NT2/D1 (cell line): Measurements from ENCODE around the gene CEBPG.

ENCODE experiments used
- SUZ12 ChIP-seq: IDR thresholded peaks from 2 replicates; pipeline ENCODE4 v1.6.1; 2011; ENCODE audit not compliant: insufficient read length, insufficient read depth; ENCODE audit errors: extremely low read depth
- ZNF274 ChIP-seq: IDR thresholded peaks from 2 replicates; pipeline ENCODE4 v1.6.1; 2011; ENCODE audit warnings: mild to moderate bottlenecking, low read depth, low read length

DNA sequence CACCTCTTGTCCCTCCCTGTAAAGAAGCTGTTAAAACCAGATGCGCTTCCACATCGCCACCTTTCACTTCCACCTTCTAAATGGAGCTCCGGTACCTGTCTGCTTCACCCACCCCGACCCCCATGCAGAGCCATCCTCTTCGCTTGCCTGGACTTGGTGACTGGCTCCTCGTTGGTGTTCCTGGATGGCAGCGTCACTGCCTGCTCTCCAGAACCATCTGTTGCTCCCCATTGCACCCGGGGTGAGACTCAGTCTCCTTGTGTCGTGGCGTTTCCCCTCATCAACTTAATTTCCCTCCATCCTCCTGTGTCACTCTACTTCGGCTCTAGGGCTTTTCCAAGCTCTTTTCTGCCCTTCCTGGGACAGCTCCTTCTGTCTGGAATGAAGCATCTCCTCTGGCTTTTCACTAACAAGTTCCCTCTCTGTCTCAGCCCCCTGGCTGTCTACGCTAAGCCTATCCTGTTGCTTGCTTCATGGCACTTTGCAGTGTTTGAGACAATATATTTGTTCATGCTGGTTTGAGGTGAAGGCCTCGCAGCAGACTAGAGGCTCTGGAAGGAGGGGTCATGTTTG, 10.3 kb downstream of the CEBPG start:
- TF ChIP-seq SUZ12 (no peak), ZNF274 (no peak)
